SK-N-SH (cell line): ENCODE measurements around the gene SPATC1L.

Experiments
- CTCF ChIP-seq: fragments of 200-600 bp; sonication (generic); IDR thresholded peaks from 2 replicates; pipeline ENCODE4 v1.6.1; 2017; ENCODE audit warnings: antibody characterized with exemption, mild to moderate bottlenecking, moderate library complexity
- EP300 ChIP-seq, 2 experiments: IDR thresholded peaks; 2 replicates each; pipeline versions ENCODE4 v1.4.0 to v1.6.1; 2012; ENCODE audit warnings: borderline replicate concordance in 1 of 2, low read depth in 1 of 2, low read length in 1 of 2
- JUND ChIP-seq: IDR thresholded peaks from 2 replicates; pipeline ENCODE4 v1.4.0; 2012
- POLR2AphosphoS5 ChIP-seq: IDR thresholded peaks from 2 replicates; pipeline ENCODE4 v1.6.1; 2012; ENCODE audit warnings: low read depth, low read length
- TAF1 ChIP-seq: IDR thresholded peaks from 2 replicates; pipeline ENCODE4 v1.6.1; 2012; ENCODE audit warnings: low read depth, mild to moderate bottlenecking, low read length, moderate library complexity, borderline replicate concordance
- TF ChIP-seq, protein P1 (sequence below): IDR thresholded peaks from 2 replicates; pipeline ENCODE4 v1.6.1; 2012; ENCODE audit warnings: mild to moderate bottlenecking, low read depth, low read length, moderate library complexity

DNA sequence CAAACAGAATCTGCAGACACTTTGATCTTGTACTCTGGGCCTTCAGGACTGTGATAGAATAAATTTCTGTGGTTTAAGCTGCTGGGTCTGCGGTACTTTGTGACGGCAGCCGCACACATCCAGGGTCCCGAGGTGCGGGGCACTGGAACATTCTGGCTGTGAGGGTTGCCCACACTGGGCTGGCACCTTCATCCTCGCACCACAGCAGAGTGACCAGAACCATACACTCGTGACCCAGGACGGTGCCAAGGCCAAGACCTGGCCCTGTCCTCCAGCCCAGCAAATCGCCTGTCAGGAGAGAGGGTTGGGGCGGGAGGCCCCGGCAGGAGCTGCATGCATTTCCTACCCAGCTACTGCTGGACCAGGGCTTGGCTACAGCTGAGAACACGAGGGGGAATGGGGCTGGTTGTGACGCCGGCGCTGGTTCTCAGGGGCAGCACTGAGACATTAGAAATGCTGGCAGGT lies 26.2 kb downstream of the SPATC1L start:
- TF ChIP-seq POLR2AphosphoS5 (no peak), JUND (no peak), TAF1 (no peak), EP300 (IDR thresholded peaks at IDR 0.05; ENCODE audit: borderline replicate concordance in 1 of 2, low read depth in 1 of 2, low read length in 1 of 2) (no peak), CTCF (no peak)
- TF ChIP-seq, protein P1, sequence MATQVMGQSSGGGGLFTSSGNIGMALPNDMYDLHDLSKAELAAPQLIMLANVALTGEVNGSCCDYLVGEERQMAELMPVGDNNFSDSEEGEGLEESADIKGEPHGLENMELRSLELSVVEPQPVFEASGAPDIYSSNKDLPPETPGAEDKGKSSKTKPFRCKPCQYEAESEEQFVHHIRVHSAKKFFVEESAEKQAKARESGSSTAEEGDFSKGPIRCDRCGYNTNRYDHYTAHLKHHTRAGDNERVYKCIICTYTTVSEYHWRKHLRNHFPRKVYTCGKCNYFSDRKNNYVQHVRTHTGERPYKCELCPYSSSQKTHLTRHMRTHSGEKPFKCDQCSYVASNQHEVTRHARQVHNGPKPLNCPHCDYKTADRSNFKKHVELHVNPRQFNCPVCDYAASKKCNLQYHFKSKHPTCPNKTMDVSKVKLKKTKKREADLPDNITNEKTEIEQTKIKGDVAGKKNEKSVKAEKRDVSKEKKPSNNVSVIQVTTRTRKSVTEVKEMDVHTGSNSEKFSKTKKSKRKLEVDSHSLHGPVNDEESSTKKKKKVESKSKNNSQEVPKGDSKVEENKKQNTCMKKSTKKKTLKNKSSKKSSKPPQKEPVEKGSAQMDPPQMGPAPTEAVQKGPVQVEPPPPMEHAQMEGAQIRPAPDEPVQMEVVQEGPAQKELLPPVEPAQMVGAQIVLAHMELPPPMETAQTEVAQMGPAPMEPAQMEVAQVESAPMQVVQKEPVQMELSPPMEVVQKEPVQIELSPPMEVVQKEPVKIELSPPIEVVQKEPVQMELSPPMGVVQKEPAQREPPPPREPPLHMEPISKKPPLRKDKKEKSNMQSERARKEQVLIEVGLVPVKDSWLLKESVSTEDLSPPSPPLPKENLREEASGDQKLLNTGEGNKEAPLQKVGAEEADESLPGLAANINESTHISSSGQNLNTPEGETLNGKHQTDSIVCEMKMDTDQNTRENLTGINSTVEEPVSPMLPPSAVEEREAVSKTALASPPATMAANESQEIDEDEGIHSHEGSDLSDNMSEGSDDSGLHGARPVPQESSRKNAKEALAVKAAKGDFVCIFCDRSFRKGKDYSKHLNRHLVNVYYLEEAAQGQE, result no peak
